Left hindlimb (tissue), 1 donor: ENCODE data around the gene PLEKHM3.

ENCODE experiments used
- DNase-seq: peaks from one replicate; pipeline ENCODE4 v3.0.0-alpha.2; 2018

Gene PLEKHM3

DNA sequence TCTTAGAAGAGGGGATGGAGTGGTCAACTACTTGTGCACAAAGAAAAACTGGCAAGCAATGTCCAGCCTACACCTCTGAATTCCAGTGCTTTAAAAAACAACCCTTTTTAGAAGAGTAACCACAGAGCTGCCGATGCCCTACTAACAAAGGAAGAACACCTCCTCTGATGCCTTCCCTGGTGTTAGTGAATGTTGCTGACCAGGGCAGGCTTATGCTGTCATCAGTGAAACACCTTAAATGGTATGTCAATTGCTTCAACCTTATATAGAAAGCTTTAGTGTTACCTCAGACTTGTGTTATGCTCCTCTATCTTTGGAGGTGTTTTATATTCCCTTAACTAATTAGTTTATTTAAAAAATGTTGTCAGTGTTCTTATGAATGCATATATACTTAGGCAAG lies 175.9 kb downstream of the PLEKHM3 start:
- no peak for DNase-seq

DNA sequence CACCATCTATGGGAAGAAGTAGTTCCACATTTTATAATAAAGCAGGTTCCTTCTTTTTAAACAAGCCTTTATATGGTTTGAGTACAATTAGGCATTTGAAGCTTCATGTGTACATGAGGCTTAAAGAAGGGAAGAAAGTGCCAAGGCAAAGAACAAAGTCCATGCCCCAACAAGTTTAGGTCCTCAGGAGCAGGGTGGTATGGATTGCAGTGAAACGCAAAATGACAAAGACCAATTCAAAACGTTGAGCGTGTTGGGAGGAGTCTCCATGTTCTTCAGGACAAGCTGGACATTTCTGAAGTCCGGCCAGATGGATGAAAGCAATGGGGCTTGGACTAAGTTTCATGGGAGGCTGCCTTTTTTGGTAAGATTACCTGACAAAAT lies 176.8 kb downstream of the PLEKHM3 start:
- DNase-seq: no peak

DNA sequence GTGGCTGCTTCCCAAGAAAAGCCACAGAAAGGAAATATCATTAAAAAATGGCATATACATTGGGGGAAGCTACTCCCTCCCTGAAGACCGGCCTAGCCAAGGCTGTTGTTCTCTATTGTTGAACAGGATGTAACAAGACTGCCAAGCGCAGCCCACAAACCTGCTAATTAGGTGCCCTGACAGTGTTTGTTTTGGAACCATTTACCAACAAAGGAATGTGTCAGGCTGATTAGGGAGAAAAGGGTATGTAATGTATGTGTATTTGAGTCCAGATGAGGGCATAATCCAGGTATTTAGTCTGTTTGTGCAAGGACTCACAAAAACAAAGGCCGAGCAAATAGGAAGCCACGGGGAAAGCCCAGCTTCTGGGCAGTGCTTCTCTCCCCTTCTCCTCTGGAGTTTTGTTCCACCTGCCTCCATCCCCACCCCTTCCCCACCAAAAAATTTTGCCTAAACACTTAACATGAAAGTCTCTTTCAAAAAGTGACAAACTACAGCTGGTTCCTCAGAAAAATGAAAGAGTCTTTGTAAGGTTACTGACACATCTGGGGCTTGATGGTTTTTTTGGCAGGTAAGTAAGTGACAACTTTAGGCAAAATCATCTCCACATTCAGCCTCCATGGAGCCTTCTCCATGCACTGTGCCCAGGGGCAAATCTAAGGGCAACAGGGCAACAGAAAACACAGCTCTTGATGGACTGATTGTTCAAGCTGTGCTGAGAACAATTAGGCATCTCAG lies 177.4 kb downstream of the PLEKHM3 start:
- peak; percentile 46 for DNase-seq

DNA sequence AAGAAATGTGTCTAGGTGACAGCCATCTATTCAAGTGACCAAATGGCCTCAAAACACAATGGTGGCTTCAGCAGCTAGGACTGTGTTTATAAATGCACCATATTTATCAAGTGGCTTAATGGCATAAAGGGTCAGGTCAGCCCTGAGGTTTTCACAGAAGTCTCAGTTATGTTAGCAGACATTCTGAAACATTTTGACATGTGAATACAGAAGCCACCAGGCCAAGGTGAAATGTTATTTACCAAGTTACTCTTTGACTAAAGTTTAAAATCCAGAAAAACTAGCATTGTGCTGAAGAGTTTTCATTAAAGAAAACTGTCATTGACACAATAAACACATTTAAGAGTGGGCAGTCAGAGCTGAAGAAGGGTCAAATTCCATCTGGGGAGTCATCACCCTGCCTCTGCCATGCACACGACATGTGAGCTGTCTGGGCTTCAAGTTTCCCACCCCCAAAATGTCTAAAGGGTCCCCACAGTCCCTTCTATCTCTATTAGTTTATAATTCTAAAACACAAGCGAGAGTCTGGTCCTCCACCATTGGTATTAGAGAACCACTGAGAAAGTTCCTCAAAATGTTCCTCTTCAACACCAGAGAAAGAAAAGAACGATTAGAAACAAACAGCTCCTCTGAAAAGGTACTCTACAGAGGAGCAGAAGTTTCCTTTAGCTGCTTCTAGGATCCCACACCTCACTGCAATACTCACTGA lies 178.1 kb downstream of the PLEKHM3 start:
- no peak for DNase-seq

DNA sequence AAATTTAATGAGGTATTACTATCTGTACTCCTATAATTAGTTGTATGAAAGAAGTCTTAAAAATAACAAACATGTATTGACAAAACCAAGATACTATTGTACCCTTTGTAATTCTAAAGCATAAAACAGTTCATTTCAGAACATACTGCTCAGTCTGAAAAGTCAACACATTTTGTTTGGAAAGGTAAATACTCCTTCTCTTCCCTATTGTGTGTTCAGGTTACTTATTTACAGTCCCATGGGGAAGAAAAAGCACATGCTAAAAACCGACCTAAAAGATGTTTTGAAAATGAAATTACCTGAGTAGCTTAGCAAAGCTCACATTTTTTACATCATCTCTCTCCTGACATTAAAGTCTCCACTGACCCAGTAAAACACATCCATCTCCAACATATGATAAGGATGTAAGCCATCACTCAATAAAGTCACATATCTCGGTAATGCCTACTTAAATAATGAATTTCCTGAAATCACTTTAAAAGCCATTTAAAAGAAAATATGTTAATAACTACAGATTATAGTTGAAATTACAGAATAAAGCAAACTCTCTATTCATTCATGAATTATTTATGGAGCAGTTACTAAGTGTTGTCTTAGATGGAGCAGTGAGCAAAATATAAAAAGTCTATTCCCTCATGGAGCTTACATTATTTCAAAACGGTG lies 180.0 kb downstream of the PLEKHM3 start:
- no peak for DNase-seq

DNA sequence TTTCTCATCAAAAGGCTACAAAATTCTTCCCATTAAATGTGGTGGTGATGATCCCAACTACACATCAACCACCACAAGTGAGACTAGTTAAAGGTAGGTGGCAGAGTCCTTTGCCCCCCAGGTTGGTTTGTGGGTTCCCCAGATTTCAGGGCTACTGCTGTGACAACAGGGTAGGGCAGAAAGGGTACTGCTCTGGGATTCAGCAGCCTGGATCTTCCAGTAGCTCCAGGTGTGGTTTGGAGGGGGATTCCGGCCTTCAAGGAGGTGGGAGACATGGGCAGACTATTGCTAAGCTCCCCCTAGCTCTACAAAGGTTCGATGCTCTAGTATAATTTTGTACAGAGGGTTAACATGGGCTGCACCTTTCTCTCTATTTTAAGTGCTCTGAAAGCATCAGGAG lies 180.7 kb downstream of the PLEKHM3 start:
- no peak for DNase-seq

DNA sequence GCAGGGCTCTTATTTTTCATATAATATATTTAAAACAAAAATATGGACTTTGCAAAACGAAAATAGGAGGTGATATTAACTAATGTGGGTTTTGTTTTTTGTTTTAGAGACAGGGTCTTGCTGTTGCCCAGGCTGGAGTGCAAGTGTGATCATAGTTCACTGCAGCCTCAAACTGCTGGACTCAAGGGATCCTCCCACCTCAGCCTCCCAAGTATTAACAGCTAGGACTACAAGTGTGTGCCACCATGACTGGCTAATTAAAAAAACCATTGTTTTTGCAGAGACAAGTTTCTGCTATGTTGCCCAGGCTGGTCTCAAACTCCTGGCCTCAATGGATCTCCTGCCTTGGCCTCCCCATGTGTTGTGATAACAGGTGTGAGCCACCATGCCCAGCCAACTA lies 185.2 kb downstream of the PLEKHM3 start:
- DNase-seq: no peak

DNA sequence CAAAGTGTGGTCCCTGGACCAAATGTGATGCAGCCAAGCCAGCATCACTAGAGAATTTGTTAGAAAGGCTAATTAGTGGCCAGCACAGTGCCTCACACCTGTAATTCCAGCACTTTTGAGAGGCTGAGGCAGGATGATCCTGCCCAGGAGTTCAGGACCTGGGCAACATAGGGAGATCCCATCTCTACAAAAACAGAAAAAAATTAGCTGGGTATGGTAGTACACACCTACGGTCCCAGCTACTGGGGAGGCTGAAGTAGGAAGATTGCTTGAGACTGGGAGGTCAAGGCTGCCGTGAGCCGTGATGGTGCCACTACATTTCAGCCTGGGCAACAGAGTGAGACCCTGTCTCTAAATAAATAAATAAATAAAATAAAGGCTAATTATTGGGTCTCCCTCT lies 185.8 kb downstream of the PLEKHM3 start:
- DNase-seq: no peak

DNA sequence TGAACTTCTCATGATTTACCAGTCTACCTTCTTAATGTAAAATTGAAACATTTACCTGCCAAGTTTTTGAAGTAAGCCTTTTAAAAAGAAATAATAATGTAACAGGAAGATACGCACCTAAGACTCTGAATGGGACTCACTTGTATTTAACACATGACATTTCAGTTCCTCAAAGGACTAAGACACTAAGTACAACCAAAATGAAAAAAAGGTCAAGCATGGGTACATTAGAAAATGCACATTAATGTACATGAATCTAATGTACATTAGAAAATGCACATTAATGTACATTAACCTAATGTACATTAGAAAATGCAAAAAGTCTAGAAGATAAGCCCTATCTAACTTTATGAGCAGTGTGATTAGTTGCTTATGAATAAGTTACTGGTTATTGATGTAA lies 186.3 kb downstream of the PLEKHM3 start:
- no peak for DNase-seq

DNA sequence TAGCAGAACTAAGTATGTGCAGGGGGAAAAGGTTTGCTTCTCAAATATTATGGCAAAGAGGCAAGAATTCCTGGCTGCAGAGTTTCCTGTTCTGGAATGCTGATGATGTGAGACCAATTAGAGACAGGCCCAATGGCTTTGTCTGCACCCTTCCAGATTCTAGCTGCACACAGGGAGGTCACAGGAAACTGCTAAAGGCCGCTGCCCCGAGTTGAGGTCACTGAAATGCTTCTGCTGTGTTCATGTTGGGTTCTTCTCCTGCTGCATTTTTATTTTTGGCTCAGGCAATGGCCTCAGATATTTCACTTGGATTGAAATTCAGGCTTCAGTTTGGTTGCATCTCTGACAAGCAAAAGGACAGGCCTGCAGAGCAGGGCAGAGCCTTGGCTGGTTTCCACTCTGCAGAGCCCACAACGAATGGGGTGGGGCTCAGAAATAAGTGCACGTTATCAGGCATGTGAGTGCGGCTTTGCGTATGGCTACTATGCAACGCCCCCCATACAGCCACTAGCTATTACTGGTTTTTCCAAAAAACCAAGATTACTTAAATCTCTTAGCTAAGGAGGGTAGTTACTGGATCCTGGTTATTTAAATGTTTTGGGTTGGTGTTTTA lies 188.7 kb downstream of the PLEKHM3 start:
- peak; percentile 51 for DNase-seq

DNA sequence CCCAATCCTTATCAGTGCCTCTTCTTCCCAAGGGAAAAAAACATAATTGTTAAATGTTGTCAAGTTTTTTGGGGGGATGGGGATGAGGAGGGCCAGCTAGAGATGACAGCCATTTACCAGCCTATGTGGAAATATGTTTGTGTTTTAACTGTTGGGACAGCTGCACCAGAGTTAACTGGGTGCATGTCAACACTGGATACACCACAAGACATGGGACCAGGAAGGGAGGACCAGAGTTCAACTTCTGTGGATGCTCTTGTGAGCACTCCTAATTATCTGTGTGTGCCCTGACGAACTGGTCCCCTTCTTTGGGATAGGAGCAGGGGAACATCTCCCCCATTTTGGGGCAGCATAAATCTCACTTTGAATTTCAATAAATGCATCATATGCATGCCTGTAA lies 189.5 kb downstream of the PLEKHM3 start:
- DNase-seq: no peak

DNA sequence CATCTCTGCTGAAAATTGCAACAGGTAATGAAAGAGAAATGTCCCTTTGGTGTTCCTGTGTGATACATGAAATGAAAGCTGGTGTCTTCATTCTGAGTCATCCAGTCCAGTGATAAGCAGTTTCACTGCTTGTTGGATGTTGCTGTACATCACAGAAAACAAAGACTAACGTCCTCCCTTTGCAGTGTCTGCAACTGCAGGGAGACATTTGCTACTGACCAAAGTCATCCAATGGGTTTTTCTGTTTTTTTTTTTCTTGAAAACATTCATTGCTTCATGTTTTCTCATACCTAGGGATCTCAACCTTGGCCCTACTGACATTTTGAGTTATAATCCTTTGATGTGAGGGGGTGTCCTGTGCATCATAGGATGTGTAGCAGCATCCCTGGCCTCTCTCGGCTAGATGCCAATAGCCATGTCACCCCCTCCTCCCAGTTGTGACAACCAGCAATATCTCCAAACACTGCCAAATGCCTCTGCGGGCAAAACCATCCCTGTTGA lies 192.0 kb downstream of the PLEKHM3 start:
- no peak for DNase-seq

DNA sequence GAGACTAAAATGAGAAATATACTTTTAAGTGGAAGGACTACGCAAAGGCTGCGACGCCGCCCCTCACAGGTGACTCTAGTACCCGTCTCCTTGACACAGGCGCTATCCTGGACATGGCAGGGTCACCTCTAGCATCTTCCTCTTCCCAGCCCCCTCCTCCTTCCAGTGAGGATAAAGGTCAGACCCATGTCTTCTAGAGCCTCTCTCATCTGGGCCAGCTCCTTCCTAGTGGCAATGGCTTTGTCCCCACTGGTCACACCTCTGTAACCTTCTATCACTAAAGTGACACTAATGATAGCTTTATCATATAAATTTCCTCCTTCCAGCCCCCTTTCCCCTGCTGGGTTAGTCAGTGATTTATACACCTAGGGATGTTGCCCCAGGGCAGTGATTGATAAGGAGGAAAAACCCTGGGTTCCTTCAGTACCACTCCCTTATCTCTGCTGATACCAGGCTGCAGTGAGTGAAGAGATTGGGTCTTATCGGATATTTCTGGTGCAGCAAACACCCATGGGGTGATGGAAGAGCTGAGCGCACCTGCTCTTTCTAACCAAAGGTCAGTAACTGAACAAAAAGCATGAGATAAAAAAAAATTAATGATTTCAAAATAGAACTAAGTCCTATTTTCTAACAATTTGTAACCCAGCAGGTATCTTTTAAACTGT lies 193.6 kb downstream of the PLEKHM3 start:
- DNase-seq: no peak

DNA sequence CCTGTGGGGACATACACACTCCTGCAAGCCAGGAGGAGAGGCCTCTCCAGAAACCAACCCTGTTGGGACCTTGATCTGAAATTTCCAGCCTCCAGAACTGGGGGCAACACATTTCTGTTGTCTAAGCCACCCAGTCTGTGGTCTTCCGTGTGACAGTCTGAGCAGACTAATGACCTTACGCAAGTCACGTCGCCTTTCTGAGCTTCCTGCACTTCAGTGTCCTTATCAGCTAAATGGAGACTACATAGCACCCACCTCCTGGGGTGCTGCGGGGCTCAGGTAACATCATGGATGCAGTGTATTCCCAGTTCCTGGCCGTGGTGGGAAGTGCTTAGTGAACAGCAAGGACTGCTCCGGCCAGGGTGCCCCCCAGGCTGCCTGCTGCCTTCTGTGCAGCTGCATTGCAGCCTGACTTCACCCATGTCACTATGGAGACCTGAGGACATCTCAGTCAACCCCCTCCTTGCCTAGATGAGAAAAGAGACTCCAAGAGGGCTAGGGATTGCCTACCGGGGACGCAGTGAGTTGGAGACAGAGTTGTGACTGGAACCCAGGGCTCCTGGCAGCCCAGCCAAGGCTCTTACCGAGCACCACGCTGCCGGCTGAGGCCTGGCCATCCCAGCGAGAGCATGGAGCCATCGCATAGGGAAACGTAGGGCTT lies 194.4 kb downstream of the PLEKHM3 start:
- no peak for DNase-seq

DNA sequence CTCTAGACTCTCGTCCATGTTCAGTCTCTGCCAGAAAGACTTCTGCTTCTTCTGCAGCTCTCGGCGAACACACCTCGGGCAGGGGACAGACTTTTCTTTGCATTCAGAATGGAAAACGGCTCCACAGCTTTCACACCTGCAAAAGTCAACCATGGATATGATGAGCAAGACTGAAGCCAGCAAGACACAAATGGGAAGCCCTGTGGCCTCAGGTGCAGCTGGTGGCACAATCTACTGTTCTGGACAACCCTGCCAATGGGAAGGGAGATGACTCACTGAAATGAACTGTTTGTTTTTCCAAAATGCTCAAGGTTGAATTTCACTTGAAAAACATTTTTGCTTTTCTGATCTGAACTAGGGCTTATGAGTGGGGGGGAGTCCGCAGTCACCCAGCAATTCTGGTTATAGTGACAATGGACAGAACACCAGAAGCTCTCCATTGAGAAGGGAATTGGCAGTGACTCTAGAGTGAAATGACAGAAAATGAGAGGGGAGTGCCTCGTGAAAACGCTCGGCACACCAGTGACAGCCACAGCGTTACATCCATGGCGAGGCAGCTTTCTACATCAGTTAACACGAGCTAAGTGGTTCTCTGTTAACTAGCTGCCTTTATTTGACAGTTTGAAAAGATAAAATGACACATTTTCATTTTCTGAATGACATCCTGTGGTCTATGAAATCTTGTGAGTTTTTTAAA lies 196.8 kb downstream of the PLEKHM3 start:
- DNase-seq: no peak

DNA sequence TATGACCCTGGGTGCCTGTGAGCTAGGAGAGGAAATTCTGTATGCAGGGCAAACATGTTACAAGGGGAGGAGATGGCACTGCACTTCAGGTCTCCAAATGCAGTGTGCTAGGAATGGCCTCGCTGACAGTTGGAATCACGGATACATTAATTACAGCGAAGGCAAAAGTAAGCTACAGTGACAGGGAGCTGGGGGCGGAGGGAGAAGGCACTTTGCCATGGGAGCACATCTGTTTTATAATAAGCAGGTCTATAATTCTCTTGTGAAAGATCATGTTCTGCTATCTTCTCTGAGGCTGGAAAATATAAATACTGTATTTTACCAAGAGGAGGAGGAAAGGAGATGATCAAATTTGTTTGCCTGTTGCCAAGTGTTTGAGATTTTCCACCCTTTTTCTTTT lies 199.3 kb downstream of the PLEKHM3 start:
- peak; percentile 67 for DNase-seq

DNA sequence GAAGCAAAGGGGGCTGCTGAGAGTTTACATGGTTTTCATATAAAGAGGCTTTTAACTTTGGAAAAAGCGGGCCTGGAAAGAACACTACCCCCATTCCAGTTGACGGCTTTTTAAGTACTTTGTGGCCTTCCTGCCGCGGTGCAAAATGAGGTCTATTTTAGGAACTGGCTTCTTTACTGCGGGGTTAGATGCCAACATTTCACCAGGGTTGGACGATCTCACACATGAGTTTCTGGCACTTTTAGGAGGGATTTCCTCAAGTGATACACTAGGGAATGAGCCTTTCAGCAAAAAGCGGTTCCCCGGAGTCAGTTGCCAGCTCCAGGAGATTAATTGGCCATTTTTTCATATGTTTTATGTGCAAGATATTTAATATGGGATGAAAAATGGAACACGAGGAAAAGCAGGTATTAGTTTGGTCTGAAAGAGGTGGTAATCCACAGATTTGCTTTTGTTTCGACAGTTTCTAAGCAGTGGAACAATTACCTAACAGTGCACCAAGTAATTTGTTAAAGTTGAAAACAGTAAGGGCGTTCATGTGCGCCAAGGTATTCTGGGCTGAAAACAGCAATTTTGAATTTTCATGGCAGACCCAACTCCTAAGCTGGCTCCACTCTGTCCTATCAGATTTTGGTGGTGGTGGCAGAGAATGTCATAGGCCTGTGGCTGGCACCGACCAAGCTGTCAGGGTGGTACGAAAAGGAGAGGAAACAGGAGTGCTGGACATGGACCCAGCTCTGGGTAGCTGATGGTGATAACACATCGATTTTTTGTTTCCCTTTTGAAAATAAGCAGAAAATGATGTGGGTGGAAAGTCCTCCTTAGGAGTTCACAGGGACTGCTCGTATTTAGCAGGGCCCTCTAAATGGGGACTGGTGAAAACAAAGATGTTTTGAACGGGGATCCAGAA lies 200.0 kb downstream of the PLEKHM3 start:
- peak; percentile 64 for DNase-seq

DNA sequence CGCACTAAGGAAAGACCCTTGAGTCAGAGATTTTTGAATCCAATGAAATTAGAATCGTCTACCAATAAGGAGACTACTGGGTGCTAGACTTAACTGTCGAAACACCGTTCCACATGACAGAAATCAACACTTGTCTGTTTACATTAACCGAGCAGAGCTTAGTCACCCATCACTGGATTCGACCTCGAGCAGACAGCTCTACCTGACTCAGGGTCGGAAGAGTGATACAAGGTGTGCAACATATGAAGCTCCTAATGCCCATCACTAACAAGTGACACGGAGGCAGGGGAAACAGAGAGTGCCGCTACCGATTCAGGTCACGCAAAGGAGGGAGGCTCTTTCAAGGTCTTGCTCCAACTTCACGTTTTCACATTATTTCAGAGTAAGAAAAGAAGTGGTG lies 201.5 kb downstream of the PLEKHM3 start:
- no peak for DNase-seq

DNA sequence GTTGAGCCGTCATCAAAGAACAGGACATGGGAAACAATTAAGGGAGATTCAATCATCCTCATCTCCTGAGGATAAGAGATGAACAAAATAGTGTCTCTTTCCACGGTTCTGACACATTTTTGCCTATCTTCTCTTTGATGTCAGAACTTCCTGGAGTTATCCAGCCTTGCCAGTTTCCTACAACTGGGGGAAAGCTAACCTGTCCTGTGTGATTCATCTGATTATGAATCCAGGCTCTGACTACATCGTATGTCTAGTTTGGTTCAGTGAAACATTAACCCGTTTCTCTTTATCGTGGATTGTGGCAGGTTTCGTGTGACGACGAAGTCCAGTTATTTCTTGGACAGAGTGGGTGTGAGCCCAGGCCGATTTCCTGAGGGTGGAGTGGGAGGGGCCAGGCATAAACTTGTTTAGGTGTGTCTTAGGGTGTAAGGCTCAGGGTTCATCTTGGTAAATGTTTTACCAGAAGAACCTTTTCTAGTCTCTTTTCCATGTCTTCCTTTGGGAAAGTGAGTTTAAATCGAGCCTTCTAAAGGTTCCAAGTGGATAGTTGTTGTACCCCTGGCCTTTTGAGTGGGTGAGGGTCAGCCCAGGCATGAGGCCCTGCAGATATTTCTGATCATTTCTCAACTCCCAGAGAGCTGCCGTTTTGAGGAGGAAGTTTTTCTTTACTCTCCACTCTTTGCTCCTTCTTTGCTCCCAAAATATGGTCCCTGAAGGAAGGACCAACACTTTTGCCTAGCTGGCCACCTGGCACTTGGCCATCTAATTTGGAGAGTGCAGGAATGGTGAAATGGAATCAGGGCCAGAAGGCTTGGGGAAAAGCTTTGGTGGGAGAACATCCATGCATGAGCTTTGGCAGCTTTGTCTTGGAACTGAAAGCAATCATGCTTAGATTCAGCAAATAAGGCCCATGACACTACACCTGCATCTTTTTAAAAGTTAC lies 205.2 kb downstream of the PLEKHM3 start:
- no peak for DNase-seq
